ENCODE measurements around the gene DBN1. TPM values are rescaled to one million over a fixed set of nuclear protein-coding genes. Genes with fewer than 3 reads are reported as not detected.

Gene DBN1
- total and polyA plus RNA-seq, 2 of the 8 experiments (the other 6 are each of a cell fraction or from before 2014, with no cell fraction given): 168 to 333 TPM

GRCh38 chr5:177427919-177428573, 45.4 kb downstream of the DBN1 start:
- WGBS, 2 experiments (ENCODE audit: extremely low coverage in 1 of 2, insufficient coverage in 1 of 2, insufficient read length in 1 of 2, insufficient replicate concordance in 2 of 2, low coverage in 1 of 2, low lambda C conversion rate in 2 of 2, missing lambda C conversion rate in 1 of 2): 90% methylated on average over 11 of the region's 11 CpGs; no CpG with 5 or more reads in 1 of the 2 experiments
- Histone ChIP-seq H3K27ac (ENCODE audit: low read depth, low read length) (peak overlapping the region; percentile 56; the same call in 1 of the 2 replicates), H4K91ac (replicated peaks; ENCODE audit: insufficient read length, low read length) (no peak overlapping the region), H2BK12ac (ENCODE audit: low read depth, low read length) (0 out of 2 replicates have a peak overlapping the region, but pooled peaks have one; percentile 84), H2BK15ac (ENCODE audit: low read length) (peak overlapping the region; percentile 81; the same call in 1 of the 2 replicates), H2BK5ac (ENCODE audit: low read depth, low read length) (no peak overlapping the region), H2BK120ac (replicated peaks; ENCODE audit: low read depth, low read length) (no peak overlapping the region), H4K5ac (ENCODE audit: insufficient read length, low read depth, low read length) (no peak overlapping the region), H3K79me1 (ENCODE audit: low read depth, low read length) (peaks cover 16% of the 10 kb centered on the region), H3K36me3 (ENCODE audit: control insufficient read depth in 2 of 4, insufficient read depth in 4 of 4, low read length in 3 of 4) (peaks cover 2 to 19% (median 13%) of the 10 kb centered on the region in 4 experiments; a peak in 4 of 8 replicates), H3K23ac (ENCODE audit: insufficient read length) (no peak overlapping the region), H3K79me2 (ENCODE audit: control insufficient read depth in 1 of 2, insufficient read depth in 2 of 2, low read length in 2 of 2) (peaks cover 0 to 26% of the 10 kb centered on the region in 2 experiments; a peak in 2 of 4 replicates), H3K4me2 (ENCODE audit: insufficient read depth in 1 of 2, low read depth in 2 of 2, low read length in 2 of 2) (peak overlapping the region; percentile 70 to 94), H4K20me1 (replicated peaks in 1 of 2; ENCODE audit: control insufficient read depth in 1 of 2, insufficient read depth in 2 of 2, low read length in 2 of 2) (peaks cover 15 to 22% of the 10 kb centered on the region in 2 experiments), H2AFZ (ENCODE audit: low read length) (no peak overlapping the region), H3K4me1 (replicated peaks in 1 of 4; ENCODE audit: control insufficient read depth in 3 of 4, insufficient read depth in 4 of 4, low read length in 3 of 4) (peaks cover 4 to 14% (median 9%) of the 10 kb centered on the region in 4 experiments; a peak in 6 of 7 replicates), H3K27me3 (replicated peaks in 1 of 4; ENCODE audit: control insufficient read depth in 3 of 4, extremely low read depth in 1 of 4, insufficient read depth in 3 of 4, low read length in 3 of 4) (no peaks in the 10 kb centered on the region), H3K14ac (ENCODE audit: insufficient read length) (no peak overlapping the region), H3K23me2 (ENCODE audit: low read depth, low read length) (peaks cover 10% of the 10 kb centered on the region), H3K9ac (replicated peaks in 1 of 4; ENCODE audit: extremely low read depth in 1 of 4, low read depth in 3 of 4, low read length in 3 of 4) (peak overlapping the region in 3 of 4 experiments; percentile 37 to 94 (median 90); a peak in 4 of 7 replicates), H2BK20ac (ENCODE audit: low read length) (no peak overlapping the region), H3K4ac (replicated peaks; ENCODE audit: insufficient read length, low read depth, low read length) (no peak overlapping the region), H4K8ac (ENCODE audit: extremely low read depth, insufficient read depth, low read length) (no peak overlapping the region), H3K56ac (replicated peaks; ENCODE audit: insufficient read length, low read depth, low read length) (no peak overlapping the region), H2AK5ac (ENCODE audit: low read depth, low read length) (no peak overlapping the region), H3K18ac (ENCODE audit: extremely low read depth, low read length) (no peak overlapping the region), H3K4me3 (ENCODE audit: extremely low read depth in 1 of 4, insufficient read depth in 2 of 4, low read depth in 3 of 4, low read length in 4 of 4) (peak overlapping the region in 3 of 4 experiments; percentile 55 to 92 (median 69); a peak in 3 of 8 replicates), H3K9me3 (ENCODE audit: insufficient read depth in 2 of 2, low read depth in 1 of 2, low read length in 1 of 2) (no peaks in the 10 kb centered on the region)
- FAIRE-seq (no peak), DNase-seq (ENCODE audit: low read depth in 1 of 2, low spot score in 2 of 2) (no peak)
- ChIA-PET CTCF (ENCODE audit: partially characterized antibody) (interaction anchor here (0.6 to 7.1 kb wide), 15 partner anchors 10 to 92 kb away, joined by 3 to 57 read pairs (median 6); partner anchors contain the start of gene PFN3), POLR2A (ENCODE audit: partially characterized antibody) (interaction anchor here (0.7 to 24.2 kb wide), 15 partner anchors 11 to 88 kb away, joined by 3 to 460 read pairs (median 5); partner anchors contain the start of genes DDX41 and PRR7)
- TF ChIP-seq HDAC2 (IDR thresholded peaks at IDR 0.05; ENCODE audit: borderline replicate concordance in 1 of 2, low read depth in 2 of 2, low read length in 2 of 2) (no peak), TAF1 (IDR thresholded peaks at IDR 0.05; ENCODE audit: low read depth, low read length) (no peak), RNF2 (IDR thresholded peaks at IDR 0.05; ENCODE audit: borderline replicate concordance, low read depth, low read length, missing control alignments, poor library complexity, severe bottlenecking) (no peak), TEAD4 (IDR thresholded peaks at IDR 0.05; ENCODE audit: low read depth, low read length) (no peak)
